NCI-H2107 treated with DMSO at 0.1 percent for 48 hours (cell line): ENCODE data around the gene SHBG.
"Not testable (repeated sequence)": the region's sequence is repeated elsewhere in the genome, so short reads cannot be mapped to it uniquely, and the experiment has no call there.

ENCODE experiments used
- DNase-seq: peaks from one replicate; lab custom pipeline; 2025; ENCODE audit not compliant: unreplicated experiment; lab: John Stamatoyannopoulos, UW

Gene SHBG

GRCh38 chr17:7629939-7630571, at the start of gene SHBG:
TSS of gene SHBG (plus strand) at chr17:7630135. CDS start at chr17:7630173, 38 bp downstream.
- DNase-seq: no peak

GRCh38 chr17:7580604-7581575, 49.0 kb upstream of the SHBG start:
- DNase-seq: no peak

DNA sequence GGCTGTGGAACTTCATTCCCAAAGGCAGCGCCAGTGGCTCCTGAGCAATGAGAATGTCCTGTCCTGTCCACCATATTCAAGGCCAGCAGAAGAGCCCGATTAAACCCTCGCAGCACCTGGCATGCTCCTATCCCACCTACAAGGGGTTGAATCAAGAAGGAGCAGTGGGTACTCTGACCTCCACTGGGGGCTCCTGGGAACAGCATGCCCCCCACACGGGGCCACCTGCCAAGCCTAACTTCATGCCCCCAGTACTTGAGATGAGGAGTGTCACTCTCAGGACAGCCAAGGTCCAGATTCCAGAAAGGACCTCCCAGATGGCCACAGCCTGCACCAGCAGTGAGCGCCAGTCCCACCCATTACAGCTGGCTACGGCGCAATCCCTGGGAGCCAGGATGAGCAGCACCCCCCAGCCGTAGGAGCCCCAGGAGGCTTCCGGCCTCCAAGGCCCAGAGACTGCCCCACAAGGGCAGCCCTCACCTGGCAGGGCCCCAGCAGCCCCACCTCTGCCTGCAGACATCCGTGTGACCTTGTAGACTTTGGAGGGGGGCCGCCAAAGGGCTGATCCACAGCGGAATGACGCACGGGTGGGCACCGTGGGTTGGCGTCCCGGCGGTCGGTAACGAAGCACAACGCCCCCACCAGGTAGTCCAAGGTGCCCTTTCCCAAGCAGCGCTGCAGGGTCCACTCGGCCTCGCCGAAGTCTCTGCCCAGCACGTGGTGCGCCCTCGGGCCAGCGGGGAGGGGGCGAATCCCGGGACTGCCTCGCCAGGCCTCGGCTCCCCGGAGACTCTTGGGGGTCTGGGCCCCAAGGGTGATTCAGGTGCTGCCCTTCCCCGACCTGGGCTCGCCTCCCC, 47.3 kb upstream of the SHBG start:
- DNase-seq: no peak

- DNase-seq: peak; percentile 72
Measured at GRCh38 chr17:7583253-7584109, 46.5 kb upstream of the SHBG start, which contains the start of gene MPDU1. TSS of gene MPDU1 (plus strand) at chr17:7583852. CDS start at chr17:7583863, 11 bp downstream.

DNA sequence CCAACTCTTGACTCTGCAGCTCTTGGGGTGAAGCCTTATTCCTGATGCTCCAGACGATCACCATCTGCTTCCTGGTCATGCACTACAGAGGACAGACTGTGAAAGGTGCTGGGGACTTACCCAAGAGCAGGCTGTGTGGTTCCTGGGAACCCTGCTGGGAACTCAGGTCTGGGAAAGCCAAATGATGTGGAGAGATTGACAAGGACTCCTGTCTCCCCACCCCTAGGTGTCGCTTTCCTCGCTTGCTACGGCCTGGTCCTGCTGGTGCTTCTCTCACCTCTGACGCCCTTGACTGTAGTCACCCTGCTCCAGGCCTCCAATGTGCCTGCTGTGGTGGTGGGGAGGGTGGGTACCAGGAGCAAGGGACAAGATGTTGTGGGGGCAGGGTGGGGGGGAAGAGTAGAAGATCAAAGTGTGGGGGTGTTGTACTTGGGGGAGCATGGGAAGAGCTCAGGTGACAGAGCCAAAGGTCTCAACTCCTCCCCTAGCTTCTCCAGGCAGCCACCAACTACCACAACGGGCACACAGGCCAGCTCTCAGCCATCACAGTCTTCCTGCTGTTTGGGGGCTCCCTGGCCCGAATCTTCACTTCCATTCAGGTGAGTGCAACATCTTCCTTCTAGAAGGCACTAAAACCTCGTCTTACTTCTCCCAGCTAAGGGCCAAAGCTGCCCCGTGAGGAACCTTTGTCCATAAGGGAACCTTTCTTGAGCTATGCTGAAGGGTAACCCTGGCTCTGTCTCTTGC, 43.1 kb upstream of the SHBG start:
- peak; percentile 1 for DNase-seq

DNA sequence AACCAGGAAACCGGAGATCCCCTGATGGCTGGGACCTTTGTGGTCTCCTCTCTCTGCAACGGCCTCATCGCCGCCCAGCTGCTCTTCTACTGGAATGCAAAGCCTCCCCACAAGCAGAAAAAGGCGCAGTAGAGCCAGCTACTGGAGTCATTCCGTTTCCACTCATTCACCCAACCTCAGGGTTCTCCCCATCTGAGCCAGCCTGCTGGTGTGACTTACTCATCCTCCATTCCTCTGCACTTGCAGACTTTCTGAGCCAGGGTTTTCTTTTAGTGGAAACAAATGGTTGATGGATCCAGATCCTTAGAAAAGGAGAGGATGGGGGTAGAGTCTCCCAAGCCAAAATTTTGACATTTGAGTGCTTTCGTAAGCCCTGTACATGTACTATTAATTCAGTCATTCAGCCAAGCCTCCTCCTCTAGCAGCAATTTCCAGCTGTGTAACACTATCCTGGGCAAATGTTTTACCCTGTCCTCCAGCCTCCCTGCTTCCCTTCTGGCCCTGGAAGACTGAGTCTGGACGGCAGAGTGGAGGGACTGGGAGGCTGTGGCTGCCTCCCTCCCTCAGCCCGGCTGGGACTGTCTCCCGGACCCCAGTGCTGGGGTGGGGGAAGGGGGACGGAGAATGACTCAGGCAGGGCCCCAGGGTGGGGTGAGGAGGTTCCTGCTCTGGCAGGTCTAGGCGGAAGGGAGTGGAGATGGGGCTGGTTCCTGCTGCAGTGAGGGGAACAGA, 42.3 kb upstream of the SHBG start:
- DNase-seq: no peak

DNA sequence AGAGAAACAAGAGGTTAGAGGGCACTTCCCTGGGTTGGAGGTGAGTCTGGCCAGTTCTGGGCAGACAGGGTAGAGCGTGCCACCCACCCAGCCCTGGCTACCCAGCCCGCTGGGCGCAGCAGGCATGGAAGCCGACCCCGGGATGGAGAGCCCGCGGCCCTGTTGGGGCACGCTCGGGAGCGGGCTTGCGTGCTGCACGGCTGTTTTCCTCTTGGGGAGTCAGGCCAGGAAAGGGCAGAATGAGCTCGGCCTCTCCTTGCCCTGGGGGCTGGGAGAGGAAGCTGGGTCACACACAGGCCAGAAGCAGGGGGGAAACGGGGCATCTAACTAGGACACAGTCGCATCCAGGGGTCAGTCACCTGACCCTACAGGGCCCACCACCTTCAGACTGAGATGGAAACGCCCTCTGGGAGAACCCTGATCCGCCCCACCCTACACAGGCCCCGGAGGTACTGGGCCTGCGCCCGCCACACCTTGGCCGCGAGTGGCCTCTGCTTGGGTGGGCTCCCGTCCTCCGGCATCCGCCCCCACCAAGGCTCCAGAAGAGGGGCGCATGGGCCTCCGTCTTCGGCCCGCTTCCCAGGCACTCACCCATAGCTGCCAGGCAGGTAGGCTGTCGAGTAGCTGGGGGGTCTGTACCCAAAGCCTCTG, 41.3 kb upstream of the SHBG start:
- no peak for DNase-seq

DNA sequence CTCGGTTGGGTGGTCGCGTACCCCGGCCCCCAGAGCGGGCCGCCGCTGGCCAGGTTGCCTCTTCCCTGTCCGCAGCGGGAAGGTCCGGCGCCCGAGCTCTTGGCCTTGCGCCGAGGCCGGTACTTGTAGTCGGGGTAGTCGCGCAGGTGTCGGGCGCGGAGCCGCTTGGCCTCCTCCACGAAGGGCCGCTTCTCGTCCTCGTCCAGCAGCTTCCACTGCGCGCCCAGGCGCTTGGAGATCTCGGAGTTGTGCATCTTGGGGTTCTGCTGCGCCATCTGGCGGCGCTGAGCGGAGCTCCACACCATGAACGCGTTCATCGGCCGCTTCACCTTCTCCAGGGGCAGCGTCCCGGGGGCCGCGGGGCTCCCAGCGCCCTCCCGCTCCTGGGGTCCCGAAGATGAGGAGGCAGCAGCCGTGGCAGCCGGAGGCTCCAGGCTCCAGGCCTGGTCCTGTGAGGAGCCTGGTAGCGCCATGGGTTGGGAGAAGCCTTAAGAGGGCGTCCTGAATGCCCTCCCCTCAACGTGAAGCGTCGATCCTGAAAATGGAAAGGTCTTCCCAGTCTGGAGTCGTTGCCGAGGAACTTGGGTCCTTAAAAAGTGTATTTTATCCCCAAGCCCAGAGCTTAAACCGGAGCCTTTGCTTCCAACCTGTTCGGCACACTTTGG, 40.6 kb upstream of the SHBG start:
- DNase-seq: no peak

DNA sequence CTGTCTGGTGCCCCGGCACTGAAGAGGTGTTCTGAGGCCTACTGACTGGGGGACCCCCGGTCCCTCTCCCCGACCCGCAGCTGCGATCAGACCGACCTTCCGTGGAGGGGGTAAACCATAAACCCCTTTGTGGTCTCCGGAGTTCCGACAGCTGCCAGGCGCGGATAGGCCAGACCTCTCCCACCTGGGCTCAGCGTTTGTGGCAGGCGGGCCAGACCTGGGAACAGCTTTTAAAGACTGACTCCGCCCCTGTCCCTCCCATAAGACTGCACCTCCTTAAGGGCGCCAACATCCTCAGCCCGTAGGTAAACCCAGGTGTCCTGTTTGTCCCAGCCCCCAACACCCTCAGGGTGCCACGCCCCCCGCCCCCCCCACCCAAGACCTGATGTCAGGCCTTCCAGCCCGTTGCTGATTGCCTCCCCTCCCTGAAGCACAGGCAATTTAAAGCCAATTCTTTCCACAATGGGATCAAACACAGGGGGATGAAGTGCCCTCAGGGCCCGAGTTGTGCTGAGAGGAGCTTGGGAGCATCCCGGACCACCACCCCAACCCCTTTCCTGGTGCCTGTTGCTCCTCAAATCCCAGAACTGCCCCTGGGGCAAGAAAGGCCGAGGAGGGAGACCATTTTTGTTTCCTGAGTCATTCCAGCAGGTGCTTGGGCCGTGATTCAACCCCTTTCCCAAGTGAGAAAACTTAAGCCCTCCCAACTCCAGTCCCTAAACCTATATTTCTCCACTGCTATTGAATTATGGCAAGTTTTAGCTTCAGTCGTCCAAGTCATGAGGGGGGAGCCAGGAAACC, 39.8 kb upstream of the SHBG start, which contains the start of gene SOX15:
Gene SOX15 (minus strand): TSS at position 204 of the 801 bp plus-strand sequence. CDS start 418 bp downstream, outside the sequence.
- DNase-seq: no peak

- no peak for DNase-seq
Measured at GRCh38 chr17:7590743-7591142, 39.2 kb upstream of the SHBG start.

- DNase-seq: no peak
Measured at GRCh38 chr17:7591596-7591995, 38.3 kb upstream of the SHBG start.

- no peak for DNase-seq
Measured at GRCh38 chr17:7592422-7593021, 37.4 kb upstream of the SHBG start.

- no peak for DNase-seq
Measured at GRCh38 chr17:7593296-7593695, 36.6 kb upstream of the SHBG start.

- DNase-seq: not testable (repeated sequence)
Measured at GRCh38 chr17:7597561-7597960, 32.4 kb upstream of the SHBG start.

DNA sequence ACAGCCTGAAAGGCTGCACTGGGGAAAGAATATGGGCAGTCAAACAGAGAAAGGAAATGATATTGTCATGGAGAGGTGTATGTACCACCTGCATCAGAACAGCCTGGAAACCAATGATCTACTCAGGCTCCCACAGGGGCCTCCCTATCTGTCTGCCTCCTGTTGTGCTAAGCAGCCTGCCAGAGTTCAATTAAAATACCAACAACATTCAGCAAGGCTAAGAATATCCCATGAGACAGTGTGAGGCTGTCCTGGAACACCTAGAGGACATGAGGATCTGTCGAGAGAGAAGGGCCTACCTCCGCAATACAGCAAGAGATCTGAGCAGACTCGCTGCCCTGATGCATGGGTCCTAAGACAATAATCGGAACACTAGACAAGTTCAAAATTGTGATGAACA, 23.7 kb upstream of the SHBG start:
- DNase-seq: no peak

DNA sequence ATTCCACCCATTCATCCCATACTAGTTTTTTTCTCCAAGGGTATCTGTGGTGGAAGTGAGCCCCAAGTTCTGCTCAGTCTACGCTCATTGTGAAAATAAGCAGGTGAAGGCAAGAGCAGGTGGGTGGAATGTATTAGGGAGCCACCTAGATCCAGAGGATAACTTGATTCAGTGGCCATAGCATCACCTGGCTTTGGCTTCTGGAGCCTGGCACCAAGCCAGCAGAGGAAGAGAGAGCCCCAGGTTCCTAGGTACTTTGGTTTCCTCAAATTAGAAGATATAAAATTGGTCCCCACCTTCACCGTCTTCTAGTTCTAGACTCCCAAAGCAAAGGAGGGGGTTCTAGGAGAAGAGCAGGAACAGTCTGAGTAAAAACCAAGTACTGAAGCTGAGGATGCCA, 19.3 kb upstream of the SHBG start:
- no peak for DNase-seq
